K562 (cell line): ENCODE results near the gene ANO10. TPM values are rescaled to one million over a fixed set of nuclear protein-coding genes. Genes with fewer than 3 reads are reported as not detected.
A peak's percentile ranks its signal among the peaks of the same experiment; 100 is the strongest.

ENCODE experiments used
- BRD4 ChIP-seq: fragments of 200-600 bp; sonication (generic); IDR thresholded peaks from 2 replicates; pipeline ENCODE4 v1.6.1; 2017; ENCODE audit warnings: inconsistent platforms
- CBX3 ChIP-seq, 2 experiments: IDR thresholded peaks; 1 replicate in 1 of 2; 2 replicates in 1 of 2; pipeline ENCODE4 v1.6.1; 2012; ENCODE audit warnings: inconsistent platforms in 2 of 2, low read length in 2 of 2, borderline replicate concordance in 1 of 2, control low read depth in 1 of 2
- CHCHD3 ChIP-seq: fragments of 250-450 bp; sonication (Bioruptor Pico); IDR thresholded peaks from 2 replicates; pipeline ENCODE4 v2.1.2; 2022; ENCODE audit warnings: mild to moderate bottlenecking
- DACH1 ChIP-seq: fragments of 450-650 bp; IDR thresholded peaks from 2 replicates; pipeline ENCODE4 v1.6.1; 2018; ENCODE audit not compliant: partially characterized antibody
- DMBX1 ChIP-seq: fragments of 250-450 bp; sonication (Bioruptor Pico); IDR thresholded peaks from 2 replicates; pipeline ENCODE4 v1.8.0; 2022; ENCODE audit warnings: inconsistent platforms, mild to moderate bottlenecking, moderate library complexity, borderline replicate concordance
- ETS2 ChIP-seq: IDR thresholded peaks from 2 replicates; pipeline ENCODE4 v1.6.1; 2016; ENCODE audit warnings: borderline replicate concordance, missing genetic modification characterization, mild to moderate bottlenecking, moderate library complexity, missing compliant biosample characterization; ENCODE audit not compliant: poor library complexity, severe bottlenecking
- FIP1L1 ChIP-seq: fragments of 200-400 bp; formaldehyde crosslinking; IDR thresholded peaks from 2 replicates; pipeline ENCODE4 v1.6.1; 2018; ENCODE audit warnings: mild to moderate bottlenecking, low read depth, low read length; ENCODE audit not compliant: poor library complexity, severe bottlenecking
- FOXK2 ChIP-seq, 2 experiments: fragments of 450-650 bp; IDR thresholded peaks in 1 of 2; conservative IDR thresholded peaks in 1 of 2; 2 replicates each; pipeline ENCODE4 v1.6.1; 2016; ENCODE audit warnings: low read depth in 2 of 2, mild to moderate bottlenecking in 1 of 2
- GABPB2 ChIP-seq: fragments of 250-450 bp; sonication (Bioruptor Pico); conservative IDR thresholded peaks from 2 replicates; pipeline ENCODE4 v1.5.1; 2021; ENCODE audit warnings: mild to moderate bottlenecking
- HMG20B ChIP-seq: fragments of 250-450 bp; sonication (Bioruptor Pico); IDR thresholded peaks from 2 replicates; pipeline ENCODE4 v1.5.0; 2021; ENCODE audit warnings: mild to moderate bottlenecking
- IRF1 ChIP-seq: sonication (generic); formaldehyde crosslinking; IDR thresholded peaks from 2 replicates; pipeline ENCODE4 v1.8.0; 2022; ENCODE audit warnings: missing genetic modification reagents, mild to moderate bottlenecking, borderline replicate concordance
- KAT7 ChIP-seq: sonication (generic); formaldehyde crosslinking; IDR thresholded peaks from 2 replicates; pipeline ENCODE4 v1.8.0; 2022; ENCODE audit warnings: missing genetic modification reagents, mild to moderate bottlenecking, borderline replicate concordance
- KLF6 ChIP-seq: fragments of 250-450 bp; sonication (Bioruptor Pico); IDR thresholded peaks from 2 replicates; pipeline ENCODE4 v1.4.0; 2020; ENCODE audit warnings: mild to moderate bottlenecking, moderate library complexity, borderline replicate concordance
- MEIS2 ChIP-seq: fragments of 450-650 bp; IDR thresholded peaks from 2 replicates; pipeline ENCODE4 v1.6.1; 2014; ENCODE audit warnings: mild to moderate bottlenecking; ENCODE audit not compliant: partially characterized antibody
- NR2F6 ChIP-seq: fragments of 450-650 bp; formaldehyde crosslinking; IDR thresholded peaks from 2 replicates; pipeline ENCODE4 v1.4.0; 2020; ENCODE audit warnings: mild to moderate bottlenecking
- OTX1 ChIP-seq: fragments of 450-650 bp; formaldehyde crosslinking; IDR thresholded peaks from 2 replicates; pipeline ENCODE4 v1.4.0; 2022; ENCODE audit warnings: mild to moderate bottlenecking
- PHB ChIP-seq: fragments of 250-450 bp; sonication (Bioruptor Pico); IDR thresholded peaks from 2 replicates; pipeline ENCODE4 v1.5.0; 2021
- RAD51 ChIP-seq: fragments of 450-650 bp; IDR thresholded peaks from 2 replicates; pipeline ENCODE4 v1.7.1; 2016; ENCODE audit warnings: low read depth, mild to moderate bottlenecking, borderline replicate concordance
- RCOR1 ChIP-seq, 2 experiments: IDR thresholded peaks; 2 replicates each; pipeline ENCODE4 v1.6.1; 2012; ENCODE audit warnings: low read depth in 2 of 2, low read length in 2 of 2, borderline replicate concordance in 1 of 2, improper control_type of control experiment in 1 of 2
- SAFB2 ChIP-seq: fragments of 200-400 bp; formaldehyde crosslinking; IDR thresholded peaks from 2 replicates; pipeline ENCODE4 v1.6.1; 2018; ENCODE audit warnings: borderline replicate concordance, low read length, low read depth, moderate library complexity; ENCODE audit not compliant: severe bottlenecking
- TCF7 ChIP-seq: sonication (generic); IDR thresholded peaks from 2 replicates; pipeline ENCODE4 v1.6.1; 2016; ENCODE audit warnings: antibody characterized with exemption, borderline replicate concordance
- ZNF197 ChIP-seq: fragments of 200-800 bp; sonication (Bioruptor generic); IDR thresholded peaks from 2 replicates; pipeline ENCODE4 v1.6.1; 2016; ENCODE audit warnings: low read depth, missing genetic modification characterization, missing compliant biosample characterization
- ZNF316 ChIP-seq: fragments of 450-650 bp; IDR thresholded peaks from 2 replicates; pipeline ENCODE4 v1.6.1; 2016
- ZNF41 ChIP-seq: fragments of 250-450 bp; sonication (Bioruptor Pico); conservative IDR thresholded peaks from 2 replicates; pipeline ENCODE4 v1.4.0; 2020; ENCODE audit warnings: mild to moderate bottlenecking
- ZNF584 ChIP-seq: fragments of 200-800 bp; sonication (Bioruptor generic); IDR thresholded peaks from 2 replicates; pipeline ENCODE4 v1.6.1; 2016; ENCODE audit warnings: low read depth, mild to moderate bottlenecking, missing genetic modification characterization, missing compliant biosample characterization
- ZNF75A ChIP-seq: fragments of 450-650 bp; formaldehyde crosslinking; IDR thresholded peaks from 2 replicates; pipeline ENCODE4 v1.4.0; 2020; ENCODE audit warnings: mild to moderate bottlenecking
- ZNF77 ChIP-seq: fragments of 250-450 bp; sonication (Bioruptor Pico); IDR thresholded peaks from 2 replicates; pipeline ENCODE4 v1.5.0; 2020
- polyA plus RNA-seq, 8 experiments: library from polyadenylated mRNA; depleted of rRNA in 4 of 8; stranded (reverse) in 5 of 8; unstranded in 3 of 8; fragments of >200 nt; fragmentation: Nextera tagmentation in 2 of 8; fragmentation: Illumina TruSeq in 1 of 8; extraction: Ambion mirVana in 2 of 8; extraction: Trizol in 1 of 8; gene quantifications; 2 replicates each; pipeline versions ENCODE4 v1.2.1 to v1.2.3, GENCODE V29; 2011 to 2014; ENCODE audit warnings: inconsistent platforms in 1 of 8, missing spikeins in 1 of 8
- total RNA-seq, 7 experiments: library from RNA; depleted of rRNA in 6 of 7; stranded (reverse); fragments of >200 nt in 6 of 7; fragmentation: Illumina TruSeq in 2 of 7; extraction: Trizol in 2 of 7; gene quantifications; 2 replicates each; pipeline versions ENCODE4 v1.2.1 to v1.2.3, GENCODE V29; 2011 to 2021; ENCODE audit warnings: low replicate concordance in 1 of 7
- TF ChIP-seq, protein P1 (sequence below): fragments of 450-650 bp; formaldehyde crosslinking; IDR thresholded peaks from 2 replicates; pipeline ENCODE4 v1.4.0; 2020; ENCODE audit warnings: mild to moderate bottlenecking

ANO10 gene
- total and polyA plus RNA-seq, 9 of the 15 experiments (the other 6 are each of a cell fraction or from before 2014, with no cell fraction given): 6.4 to 46.0 (median 32.3) TPM

- TF ChIP-seq OTX1: no peak
- peak; percentile 36 for TF ChIP-seq MEIS2
- 0 out of 2 replicates have a peak, but pooled peaks have one; percentile 42 for TF ChIP-seq ZNF75A
- TF ChIP-seq KAT7 (CRISPR knock-in tag): no peak; the same call in 1 of the 2 replicates
- no peak for TF ChIP-seq ETS2 (tag)
- TF ChIP-seq NR2F6 (CRISPR knock-in tag): no peak
- TF ChIP-seq HMG20B (CRISPR knock-in tag): no peak
- TF ChIP-seq CBX3 (IDR thresholded peaks at IDR 0.05; ENCODE audit: borderline replicate concordance in 1 of 2, low read length in 2 of 2): peak in 1 of 2 experiments; percentile 75; a peak in 2 of 3 replicates
- no peak; the same call in 1 of the 2 replicates for TF ChIP-seq ZNF197 (CRISPR knock-in tag)
- no peak for TF ChIP-seq ZNF77 (CRISPR knock-in tag)
- no peak for TF ChIP-seq IRF1 (CRISPR knock-in tag)
- TF ChIP-seq DACH1: peak; percentile 83
- no peak; the same call in 1 of the 2 replicates for TF ChIP-seq ZNF41 (CRISPR knock-in tag)
- no peak for TF ChIP-seq GABPB2
- TF ChIP-seq DMBX1 (CRISPR knock-in tag): peak; percentile 81; the same call in 1 of the 2 replicates
- 0 out of 4 replicates have a peak, but pooled peaks of 1 of the 2 experiments have one; percentile 15 for TF ChIP-seq FOXK2 (conservative IDR thresholded peaks at IDR 0.05 in 1 of 2, IDR thresholded peaks at IDR 0.05 in 1 of 2; ENCODE audit: low read depth in 2 of 2)
- peak; percentile 91 for TF ChIP-seq ZNF316
- TF ChIP-seq SAFB2: no peak
- no peak for TF ChIP-seq TCF7
- no peak for TF ChIP-seq FIP1L1
- peak; percentile 50; the same call in 1 of the 2 replicates for TF ChIP-seq KLF6 (CRISPR knock-in tag)
- no peak for TF ChIP-seq PHB (CRISPR knock-in tag)
- no peak for TF ChIP-seq BRD4
- peak in 1 of 2 experiments; percentile 82; a peak in 2 of 4 replicates for TF ChIP-seq RCOR1 (IDR thresholded peaks at IDR 0.05; ENCODE audit: borderline replicate concordance in 1 of 2, low read depth in 2 of 2, low read length in 2 of 2)
- TF ChIP-seq, protein P1, sequence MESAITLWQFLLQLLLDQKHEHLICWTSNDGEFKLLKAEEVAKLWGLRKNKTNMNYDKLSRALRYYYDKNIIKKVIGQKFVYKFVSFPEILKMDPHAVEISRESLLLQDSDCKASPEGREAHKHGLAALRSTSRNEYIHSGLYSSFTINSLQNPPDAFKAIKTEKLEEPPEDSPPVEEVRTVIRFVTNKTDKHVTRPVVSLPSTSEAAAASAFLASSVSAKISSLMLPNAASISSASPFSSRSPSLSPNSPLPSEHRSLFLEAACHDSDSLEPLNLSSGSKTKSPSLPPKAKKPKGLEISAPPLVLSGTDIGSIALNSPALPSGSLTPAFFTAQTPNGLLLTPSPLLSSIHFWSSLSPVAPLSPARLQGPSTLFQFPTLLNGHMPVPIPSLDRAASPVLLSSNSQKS (CRISPR knock-in tag): 0 out of 2 replicates have a peak, but pooled peaks have one; percentile 8
- TF ChIP-seq CHCHD3 (CRISPR knock-in tag): no peak
- no peak for TF ChIP-seq ZNF584 (CRISPR knock-in tag)
- TF ChIP-seq RAD51: no peak
Measured at GRCh38 chr3:43670635-43671522, 49.1 kb upstream of the ANO10 start (continued).
